Measurements from ENCODE around the gene GMEB1.
A peak's percentile ranks its signal among the peaks of the same experiment; 100 is the strongest.
"Not testable (repeated sequence)": the region's sequence is repeated elsewhere in the genome, so short reads cannot be mapped to it uniquely, and the experiment has no call there.

Gene GMEB1

DNA sequence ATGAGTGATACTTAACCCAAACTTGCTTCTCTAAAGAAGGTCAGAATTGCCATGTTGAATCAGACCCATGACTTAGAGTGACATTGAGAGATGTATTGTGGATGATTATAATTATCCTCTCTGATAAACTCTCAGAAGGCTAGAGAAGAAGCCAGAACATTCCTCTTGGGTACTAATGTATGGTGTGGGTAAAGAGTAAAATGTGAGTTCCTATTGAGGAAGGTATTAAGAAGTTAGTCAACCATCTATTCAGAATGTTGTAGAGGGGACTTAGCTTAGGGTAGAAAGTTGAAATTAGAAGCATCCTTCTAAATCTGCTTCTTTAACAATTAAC lies 7.3 kb downstream of the GMEB1 start:
- no peak for DNase-seq

DNA sequence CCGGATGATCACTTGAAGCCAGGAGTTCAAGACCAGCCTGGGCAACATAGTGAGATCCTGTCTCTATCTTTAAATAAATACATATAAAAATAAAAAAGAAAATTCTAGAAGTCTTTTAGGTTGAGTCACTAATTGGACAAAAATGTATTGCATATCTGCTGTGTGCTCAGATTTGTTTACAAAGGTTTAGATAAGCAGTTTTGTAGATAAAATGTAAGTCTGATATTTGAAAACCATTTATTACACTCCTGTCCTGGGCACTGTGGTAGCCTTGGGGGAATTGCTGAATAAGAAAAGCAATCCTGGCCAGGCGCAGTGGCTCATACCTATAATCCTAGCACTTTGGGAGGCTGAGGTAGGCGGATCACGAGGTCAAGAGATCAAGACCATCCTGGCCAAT lies 11.6 kb downstream of the GMEB1 start:
- no peak for DNase-seq

DNA sequence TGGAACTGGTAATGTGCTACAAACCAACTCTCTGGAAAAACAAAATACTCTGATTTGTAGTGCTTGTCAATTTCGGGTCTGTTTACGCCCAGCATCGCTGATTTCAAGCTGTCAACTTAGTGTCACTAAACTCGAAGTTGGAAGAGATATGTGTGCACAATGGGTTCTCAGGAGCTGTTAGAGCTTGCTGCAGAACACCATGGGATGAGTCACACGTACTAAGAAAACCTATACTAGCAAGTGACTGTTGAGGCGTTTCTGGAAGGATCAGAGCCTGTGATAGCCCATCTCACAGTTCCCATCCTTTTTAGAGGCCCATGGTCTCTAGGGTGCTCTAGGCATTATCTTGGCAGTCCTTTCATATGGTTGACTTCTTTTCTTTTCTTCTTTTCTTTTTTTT lies 14.3 kb downstream of the GMEB1 start:
- no peak for DNase-seq

DNA sequence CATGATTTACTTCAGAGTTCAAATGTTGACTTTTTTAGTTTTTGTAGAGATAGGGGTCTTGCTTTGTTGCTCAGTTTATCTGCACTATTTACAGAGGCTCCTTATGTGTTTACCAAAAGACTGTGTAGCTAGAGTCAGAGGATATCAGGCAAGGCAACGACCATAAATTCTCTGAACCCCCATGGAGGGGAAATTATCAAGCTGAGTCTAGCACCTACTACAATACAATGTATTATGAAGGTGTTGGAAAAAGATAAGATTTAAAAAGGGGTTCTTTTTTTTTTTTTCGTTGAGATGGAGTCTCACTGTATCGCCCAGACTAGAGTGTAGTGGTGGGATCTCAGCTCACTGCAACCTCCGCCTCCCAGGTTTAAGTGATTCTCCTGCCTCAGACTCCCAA lies 16.4 kb downstream of the GMEB1 start:
- DNase-seq, result no peak

DNA sequence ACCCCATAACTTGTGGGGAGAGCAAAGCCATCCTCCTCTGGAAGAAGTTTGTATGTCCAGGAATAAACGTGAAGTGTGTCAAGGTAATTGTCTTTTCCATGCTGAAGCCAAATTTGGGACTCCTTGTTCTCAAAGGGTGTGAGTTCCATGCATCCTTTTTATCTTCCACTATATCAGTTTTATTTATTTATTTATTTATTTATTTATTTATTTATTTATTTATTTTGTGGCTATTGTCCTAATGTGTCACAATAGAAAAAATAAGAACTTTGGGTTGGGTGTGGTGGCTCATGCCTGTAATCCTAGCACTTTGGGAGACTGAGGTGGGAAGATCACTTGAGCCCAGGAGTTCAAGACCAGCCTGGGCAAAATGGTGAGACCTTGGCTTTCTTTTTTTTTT lies 23.0 kb downstream of the GMEB1 start:
- not testable (repeated sequence) for DNase-seq

DNA sequence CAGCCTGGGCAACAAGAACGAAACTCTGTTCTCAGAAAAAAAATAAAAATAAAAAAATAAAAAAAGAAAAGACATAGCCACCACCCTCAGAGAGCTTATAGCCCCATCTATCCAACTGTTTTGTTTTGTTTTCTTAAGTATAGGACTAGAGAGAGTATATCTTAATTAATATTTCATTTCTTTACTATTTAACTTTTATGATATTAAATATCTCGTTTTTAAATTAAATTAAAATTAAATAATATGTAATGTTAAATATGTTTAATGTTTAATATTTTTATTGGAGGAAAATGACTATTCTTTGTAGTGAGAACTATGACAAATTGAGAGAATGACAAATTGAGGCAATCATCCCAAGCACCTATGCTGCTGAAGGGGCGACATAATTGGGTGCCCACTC lies 35.0 kb downstream of the GMEB1 start:
- DNase-seq, result no peak

DNA sequence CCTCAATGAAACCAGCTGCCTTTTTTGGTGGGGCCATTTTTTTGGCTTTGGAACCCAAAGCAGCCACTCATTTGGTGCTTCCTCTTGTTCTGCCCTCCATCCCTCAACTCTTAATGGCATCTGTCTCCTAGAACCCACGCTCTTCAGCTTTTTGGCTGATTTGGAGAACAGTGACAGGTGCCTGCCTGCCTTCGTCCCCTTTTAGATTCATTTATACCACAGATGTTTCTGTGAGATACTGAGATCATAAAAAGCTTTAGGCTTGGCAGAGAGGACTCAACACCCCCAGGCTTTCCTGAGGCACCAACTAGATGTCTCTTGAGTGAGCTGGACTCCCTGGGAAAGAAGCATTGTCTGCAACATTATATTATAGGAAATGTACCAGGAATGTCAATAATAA lies 47.8 kb downstream of the GMEB1 start:
- no peak for DNase-seq

DNA sequence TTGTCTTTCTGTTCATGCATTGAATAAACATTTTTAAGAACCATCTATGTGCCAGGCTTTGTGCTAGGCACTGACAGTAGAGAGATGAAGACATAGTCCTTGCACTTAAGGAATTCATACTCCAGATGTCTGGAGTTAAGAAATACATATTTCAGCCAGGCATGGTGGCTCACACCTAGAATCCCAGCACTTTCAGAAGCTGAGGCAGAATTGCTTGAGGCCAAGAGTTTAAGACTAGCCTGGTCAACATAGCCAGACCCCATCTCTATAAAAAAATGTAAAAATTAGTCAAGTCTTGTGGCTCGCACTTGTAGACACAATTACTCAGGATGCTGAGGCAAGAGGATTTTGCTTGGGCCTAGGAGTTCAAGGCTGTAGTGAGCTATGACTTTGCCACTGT lies 49.6 kb downstream of the GMEB1 start:
- DNase-seq, result no peak

DNA sequence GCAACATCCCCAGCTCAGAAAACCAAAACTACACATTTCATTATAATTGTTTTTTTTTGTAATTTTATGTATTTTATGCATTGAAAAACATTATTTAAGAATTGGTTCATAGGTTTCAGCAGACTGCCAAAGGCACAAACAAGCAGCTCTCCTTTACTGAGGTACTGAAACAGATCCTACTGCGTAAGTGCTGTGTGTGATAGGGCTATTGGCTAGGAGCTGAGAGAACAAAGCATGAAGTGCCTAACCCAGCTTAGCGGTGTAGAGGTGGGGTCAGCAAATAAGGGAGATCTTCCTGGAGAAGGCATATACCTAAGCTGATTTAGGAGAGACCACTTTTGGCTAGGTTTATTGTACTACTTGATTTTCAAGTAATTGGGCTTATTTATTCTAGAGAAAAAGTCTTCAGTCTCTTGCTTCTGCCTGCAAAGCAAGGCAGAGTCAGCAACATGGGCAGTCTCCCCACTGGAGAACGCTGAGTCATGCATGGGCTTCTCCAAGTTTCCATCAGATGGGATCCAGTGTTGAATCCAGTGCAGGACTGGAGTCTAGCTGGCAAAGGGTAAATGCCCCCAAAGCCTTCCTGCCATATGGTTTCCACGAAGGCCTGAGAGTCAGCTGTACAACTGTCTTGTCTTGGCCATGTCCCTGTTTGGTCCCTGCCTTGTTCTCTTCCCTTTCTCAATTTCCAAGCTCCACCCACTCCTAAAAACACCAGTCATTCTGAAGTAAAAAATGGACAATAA lies 50.2 kb downstream of the GMEB1 start:
- DNase-seq, result no peak

DNA sequence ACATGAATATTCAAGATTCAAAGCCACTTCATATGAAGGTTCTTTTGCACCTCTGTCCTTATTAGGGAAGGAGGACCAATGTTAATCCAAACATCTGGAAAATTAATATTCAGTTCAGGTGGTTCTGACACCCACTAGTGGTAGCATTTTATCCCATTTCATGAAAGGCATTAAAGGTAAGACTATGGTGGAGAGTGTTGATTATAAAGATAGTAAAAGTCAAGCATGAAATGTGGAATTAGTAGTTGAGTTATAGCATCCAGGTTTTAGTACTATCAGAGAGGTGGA lies 50.7 kb downstream of the GMEB1 start:
- DNase-seq, result no peak

DNA sequence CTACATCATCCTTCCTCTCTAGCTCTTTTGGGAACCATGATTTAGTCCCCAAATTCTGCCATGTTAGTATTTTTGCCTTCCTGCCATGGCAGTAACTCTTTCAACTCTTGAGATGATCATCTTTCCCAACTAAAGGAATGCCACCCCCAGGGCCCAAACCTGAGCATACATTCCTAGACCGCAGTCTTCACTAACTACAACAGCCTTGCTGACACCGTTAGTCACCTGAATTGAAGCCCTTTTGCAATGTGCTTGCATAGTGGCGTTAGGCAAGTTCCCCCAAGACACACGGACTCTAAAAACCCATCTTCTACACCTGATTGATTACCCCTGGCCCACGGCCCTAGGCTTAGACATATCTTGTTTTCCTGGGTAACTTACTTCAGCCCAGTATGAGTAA lies 51.8 kb downstream of the GMEB1 start:
- DNase-seq, result no peak

DNA sequence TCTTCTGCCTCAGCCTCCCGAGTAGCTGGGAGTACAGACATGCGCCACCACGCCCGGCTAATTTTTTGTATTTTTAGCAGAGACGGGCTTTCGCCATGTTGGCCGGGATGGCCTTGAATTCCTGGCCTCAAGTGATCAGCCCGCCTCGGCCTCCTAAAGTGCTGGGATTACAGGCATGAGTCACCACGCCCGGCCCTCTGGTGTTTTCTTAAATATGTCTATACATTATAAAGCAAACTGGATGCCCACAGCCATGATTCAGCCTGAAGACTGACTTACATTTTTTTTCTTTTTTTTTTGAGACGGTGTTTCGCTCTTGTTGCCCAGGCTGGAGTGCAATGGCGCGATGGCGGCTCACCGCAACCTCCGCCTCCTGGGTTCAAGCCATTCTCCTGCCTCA lies 53.3 kb downstream of the GMEB1 start:
- DNase-seq, result not testable (repeated sequence)

DNA sequence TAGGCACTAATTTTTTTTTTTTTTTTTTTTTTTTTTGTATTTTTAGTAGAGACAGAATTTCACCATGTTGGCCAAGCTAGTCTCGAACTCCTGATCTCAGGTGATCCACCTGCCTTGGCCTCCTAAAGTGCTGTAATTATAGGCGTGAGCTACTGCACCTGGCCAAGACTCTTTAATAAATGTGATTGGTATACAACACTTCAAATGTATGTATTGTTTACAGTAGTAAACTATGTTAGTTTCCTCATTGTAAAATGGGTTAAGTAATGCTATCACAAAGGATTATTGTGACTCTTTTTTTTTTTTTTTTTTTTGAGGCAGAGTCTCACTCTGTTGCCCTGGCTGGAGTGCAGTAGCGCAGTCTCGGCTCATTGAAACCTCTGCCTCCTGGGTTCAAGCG lies 56.8 kb downstream of the GMEB1 start:
- DNase-seq, result not testable (repeated sequence)

DNA sequence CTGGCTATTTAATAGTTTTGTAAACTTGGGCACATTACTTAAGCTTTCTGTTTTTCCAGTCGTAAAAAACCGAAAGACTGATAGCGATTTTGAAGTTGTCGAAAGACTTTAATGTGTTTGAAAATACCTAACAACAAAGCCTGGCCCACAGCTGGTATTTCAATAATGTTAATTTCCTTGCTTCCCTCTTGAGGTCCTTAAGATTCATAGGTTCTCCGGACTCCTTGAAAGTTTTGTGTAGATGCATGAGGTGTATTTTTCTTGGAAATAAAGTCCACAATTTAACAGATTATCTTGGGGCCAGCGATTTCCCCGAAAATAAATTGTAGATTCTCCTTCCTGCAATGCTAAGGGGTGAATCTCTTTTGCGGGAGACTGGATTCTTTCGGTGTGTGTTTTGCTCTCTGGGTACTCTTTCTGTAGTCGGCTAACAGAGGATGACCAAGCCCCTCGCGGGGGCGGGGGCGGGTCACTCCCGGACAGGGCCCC lies 67.4 kb downstream of the GMEB1 start:
- no peak for DNase-seq

DNA sequence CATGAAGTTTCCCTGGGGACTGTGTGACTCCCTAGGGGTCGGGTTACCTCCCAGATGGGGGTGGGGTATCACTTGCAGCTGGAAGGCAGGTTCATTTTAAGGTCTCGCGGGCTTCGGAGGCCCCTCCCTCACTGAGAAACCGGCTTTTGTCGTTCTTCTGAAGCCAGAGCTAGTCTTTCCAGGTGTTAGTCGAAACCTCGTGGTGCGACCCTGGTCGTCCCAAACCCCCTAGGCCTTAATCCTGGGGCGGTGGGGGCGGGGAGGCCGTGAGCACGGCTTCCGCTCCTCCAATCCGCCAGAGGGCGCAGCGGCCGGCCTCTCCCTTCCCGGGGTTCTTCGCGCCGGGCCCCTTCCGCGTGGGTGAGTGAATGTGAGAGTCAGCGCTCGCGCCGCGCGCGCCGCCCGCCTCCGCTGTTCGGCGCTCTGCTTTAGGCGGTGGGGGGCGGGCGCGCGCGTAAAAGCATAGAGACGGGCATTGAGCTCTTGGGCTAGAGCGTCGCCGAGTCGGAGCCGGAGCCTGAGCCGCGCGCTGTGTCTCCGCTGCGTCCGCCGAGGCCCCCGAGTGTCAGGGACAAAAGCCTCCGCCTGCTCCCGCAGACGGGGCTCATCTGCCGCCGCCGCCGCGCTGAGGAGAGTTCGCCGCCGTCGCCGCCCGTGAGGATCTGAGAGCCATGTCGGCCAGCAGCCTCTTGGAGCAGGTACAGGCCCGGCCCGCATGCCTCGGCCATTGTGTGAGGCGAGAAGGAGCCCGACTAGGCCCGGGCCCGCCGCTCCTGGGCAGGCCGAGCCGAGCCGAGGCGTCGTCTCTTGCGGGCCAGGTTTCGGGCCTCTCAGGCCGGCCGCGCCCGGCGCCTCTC lies 68.1 kb downstream of the GMEB1 start, which contains the start of gene YTHDF2:
Gene YTHDF2, plus strand, starts transcription at position 491 of the 857 bp plus-strand sequence. Its CDS starts 181 bp downstream, at position 672.
- DNase-seq, result peak; percentile 95

DNA sequence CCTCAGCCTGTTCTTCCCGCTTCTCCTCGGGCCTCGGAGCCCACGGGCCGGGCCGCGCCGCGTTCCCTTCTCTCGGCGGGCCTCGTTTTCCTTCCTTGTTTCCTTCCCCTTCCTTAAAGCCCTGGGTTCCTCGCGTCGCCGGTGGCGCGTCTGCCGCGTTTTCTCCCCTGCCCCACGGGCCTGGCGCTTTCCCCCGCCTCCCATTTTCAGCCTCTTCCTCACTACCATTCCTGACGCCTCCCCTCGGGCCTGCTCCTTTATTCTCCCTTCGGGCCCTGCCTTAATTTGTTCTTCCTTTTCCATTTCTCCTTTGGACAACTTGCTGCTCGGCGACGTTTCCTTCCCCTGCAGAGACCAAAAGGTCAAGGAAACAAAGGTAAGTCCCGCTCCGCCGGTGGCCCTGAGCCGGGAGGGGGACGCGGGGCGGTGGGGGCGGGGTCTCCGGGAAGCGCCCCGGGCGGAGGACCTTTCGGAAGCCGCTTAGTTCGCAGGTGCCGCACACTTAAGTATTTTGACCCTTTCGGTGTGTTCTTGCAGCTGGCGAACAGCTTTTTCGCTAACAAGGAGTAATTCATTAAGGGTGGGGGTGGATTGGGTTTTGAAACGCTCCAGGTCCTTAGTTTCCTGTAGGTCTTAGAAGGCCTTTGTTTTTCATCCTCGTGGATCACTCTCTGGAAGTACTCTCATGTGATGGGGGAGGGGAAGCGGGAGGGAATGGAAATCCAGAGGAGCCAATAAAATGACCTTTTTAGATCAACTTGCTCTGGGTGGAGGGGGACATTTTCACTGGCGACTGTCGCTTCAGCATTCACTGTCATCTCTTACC lies 68.9 kb downstream of the GMEB1 start:
- DNase-seq, result no peak

DNA sequence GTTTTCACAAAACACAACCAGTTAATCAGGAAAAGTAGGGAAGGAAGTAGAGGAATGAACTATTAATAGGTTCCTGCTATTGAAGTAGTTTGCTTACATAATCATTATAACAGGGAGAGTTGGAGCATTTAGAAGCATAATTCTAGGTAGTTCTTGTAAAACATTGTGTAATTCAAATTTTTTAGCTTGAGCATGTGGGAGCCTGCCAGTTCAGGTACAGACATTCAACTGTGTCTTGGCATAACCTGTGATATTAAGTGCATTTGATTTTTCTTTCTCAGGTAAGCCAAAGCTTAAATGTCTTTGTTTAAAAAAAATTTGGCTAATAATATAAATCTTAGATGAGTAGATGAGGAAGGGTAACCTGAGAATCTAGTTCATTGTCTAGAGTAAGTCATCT lies 71.5 kb downstream of the GMEB1 start:
- DNase-seq, result no peak

DNA sequence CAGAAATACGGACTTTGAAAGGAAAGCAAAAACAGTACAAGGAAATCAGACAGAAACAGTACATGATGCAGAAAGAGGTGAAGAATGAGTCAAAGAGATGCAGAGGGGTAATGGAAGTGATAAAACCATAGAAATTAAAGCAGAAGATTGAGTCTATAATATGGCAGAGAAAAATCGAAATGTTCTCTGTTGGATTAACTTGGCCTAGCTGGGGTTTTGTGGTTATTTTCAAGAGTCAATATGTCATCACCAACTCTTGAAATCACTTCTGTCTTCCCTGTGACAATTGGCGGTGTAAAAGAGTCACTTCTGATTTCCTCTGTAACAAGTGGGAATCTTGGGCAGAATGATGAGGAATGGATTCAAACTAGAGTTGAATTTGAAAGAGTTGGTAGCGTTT lies 75.6 kb downstream of the GMEB1 start:
- DNase-seq, result no peak

DNA sequence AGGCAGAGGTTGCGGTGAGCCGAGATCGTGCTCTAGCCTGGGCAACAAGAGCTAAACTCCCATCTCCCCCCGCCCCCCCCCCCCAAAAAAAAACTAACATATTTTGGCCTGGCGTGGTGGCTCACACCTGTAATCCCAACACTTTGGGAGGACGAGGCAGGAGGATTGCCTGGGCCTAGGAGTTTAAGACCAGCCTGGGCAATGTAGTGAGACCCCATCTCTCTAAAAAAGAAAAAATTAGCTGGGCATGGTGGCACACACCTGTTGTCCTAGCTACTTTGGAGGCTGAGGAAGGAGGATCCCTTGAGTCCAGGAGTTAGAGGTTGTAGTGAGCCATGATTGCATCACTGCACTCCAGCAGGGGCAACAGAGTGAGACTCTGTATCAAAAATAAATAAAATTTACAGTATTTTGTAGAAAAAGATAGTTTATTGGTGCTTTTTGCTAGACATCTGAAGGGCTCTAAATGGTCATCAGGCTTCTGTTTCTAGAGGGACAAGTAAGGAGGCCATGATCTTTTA lies 77.1 kb downstream of the GMEB1 start:
- DNase-seq, result no peak

DNA sequence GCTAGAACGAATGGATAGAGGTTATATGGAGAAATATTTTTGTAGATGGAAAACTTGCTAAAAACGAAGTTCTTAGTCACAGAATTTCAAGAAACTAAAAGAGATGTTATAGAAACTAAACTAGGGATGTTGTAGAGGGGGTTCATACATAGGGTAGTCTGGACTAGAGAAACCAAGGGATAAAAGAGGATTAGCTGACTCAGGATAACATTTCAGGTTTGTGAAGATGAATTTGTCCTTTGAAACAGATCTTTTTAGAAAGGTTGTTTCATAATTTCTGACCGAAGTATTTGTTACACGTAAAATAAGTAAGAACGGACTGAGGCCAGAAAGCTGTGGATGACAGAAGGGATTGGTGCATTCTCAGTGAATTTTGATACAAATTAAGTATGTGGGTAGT lies 81.7 kb downstream of the GMEB1 start:
- DNase-seq, result no peak

DNA sequence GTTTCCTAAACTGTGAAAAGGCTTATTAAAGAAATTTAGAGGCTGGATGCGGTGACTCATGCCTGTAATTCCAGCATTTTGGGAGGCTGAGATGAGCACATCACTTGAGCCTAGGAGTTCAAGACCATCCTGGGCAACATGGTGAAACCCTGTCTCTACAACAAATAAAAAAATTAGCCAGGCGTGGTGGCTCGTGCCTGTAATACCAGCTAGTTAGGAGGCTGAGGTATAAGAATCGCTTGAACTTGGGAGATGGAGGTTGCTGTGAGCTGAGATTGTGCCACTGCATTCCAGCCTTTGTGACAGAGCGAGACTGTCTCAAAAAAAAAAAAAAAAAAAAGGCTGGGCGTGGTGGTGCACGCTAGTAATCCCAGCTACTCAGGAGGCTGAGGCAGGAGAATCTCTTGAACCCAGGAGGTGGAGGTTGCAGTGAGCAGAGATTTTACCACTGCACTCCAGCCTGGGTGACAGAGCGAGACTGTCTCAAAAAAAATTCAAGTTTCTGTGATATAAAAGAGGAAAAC lies 82.2 kb downstream of the GMEB1 start:
- not testable (repeated sequence) for DNase-seq

DNA sequence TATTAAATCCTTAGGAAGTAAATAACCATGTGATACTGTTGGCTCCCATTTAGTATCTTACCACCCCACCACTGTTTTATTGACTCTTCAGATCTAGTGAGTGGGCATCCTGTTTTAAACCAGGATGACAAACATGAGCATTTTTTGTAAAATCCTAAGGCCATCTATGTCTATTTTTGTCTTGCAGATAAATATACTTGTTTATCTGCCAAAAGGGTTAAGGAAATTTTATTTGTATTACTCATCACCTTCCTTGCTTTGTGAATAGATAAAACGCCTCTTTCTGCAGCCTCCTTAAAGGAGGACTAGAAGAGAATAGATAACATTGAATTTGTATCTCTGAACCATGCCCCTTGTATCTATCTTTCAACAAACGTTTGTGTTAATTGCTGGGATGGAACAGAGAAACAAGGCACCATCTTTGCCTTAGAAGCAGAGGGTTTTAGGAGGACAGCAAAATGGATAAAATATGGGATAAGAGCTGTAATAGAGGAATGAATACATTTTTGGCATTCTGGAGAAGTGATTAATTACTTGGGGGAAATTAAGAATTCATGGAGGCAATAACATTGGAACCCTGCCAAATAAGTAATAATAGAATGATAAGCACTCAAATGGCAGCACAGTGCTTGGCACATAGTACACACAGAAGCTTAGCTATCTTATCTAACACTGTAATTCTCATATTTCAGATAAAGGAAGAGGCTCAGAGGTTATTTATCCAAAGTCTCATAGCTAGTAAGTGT lies 82.9 kb downstream of the GMEB1 start:
- no peak for DNase-seq

All from T1000 (cell line).